Memory B cell (primary cell): ENCODE data around the gene PTGER2.
A peak's percentile ranks its signal among the peaks of the same experiment; 100 is the strongest.

Experiments
- ATAC-seq: fragments of 150-1000 bp; cut with Tn5 transposase; 2 replicates; pipeline ENCODE4 v1.10.0; 2021; ENCODE audit warnings: low read depth, mild to moderate bottlenecking, moderate library complexity
- DNase-seq, 2 donors: peaks; one replicate each; pipeline ENCODE4 v3.0.0; 2022; ENCODE audit warnings: low spot score in 2 of 2
- H3K27ac Mint-ChIP-seq: one replicate; pipeline ENCODE4 v1.8.0; 2022; ENCODE audit warnings: mild to moderate bottlenecking, moderate library complexity, mixed read lengths
- H3K27me3 Mint-ChIP-seq: one replicate; pipeline ENCODE4 v1.8.0; 2022; ENCODE audit warnings: mixed read lengths
- H3K36me3 Mint-ChIP-seq: one replicate; pipeline ENCODE4 v1.8.0; 2022; ENCODE audit warnings: mild to moderate bottlenecking, mixed read lengths
- H3K4me1 Mint-ChIP-seq: one replicate; pipeline ENCODE4 v1.8.0; 2022; ENCODE audit warnings: mixed read lengths
- H3K4me3 Mint-ChIP-seq: one replicate; pipeline ENCODE4 v1.8.0; 2022; ENCODE audit warnings: mild to moderate bottlenecking, moderate library complexity, mixed read lengths
- H3K9me3 Mint-ChIP-seq: one replicate; pipeline ENCODE4 v1.8.0; 2022; ENCODE audit warnings: mixed read lengths

Gene PTGER2

GRCh38 chr14:52313903-52314594 lies at the start of gene PTGER2:
Gene PTGER2, plus strand, starts transcription at chr14:52314312. Its CDS starts 237 bp downstream, at chr14:52314549.
- no peaks in the 10 kb centered on the region for H3K9me3 Mint-ChIP-seq
- peak within 1 kb of the TSS; percentile 87 for H3K4me3 Mint-ChIP-seq
- DNase-seq, result peak; percentile 2 to 44
- H3K27ac Mint-ChIP-seq, result no peak within 1 kb of the TSS
- H3K27me3 Mint-ChIP-seq, result peaks cover 25% of the 10 kb centered on the region
- peak; percentile 16 for ATAC-seq
- peaks cover 37% of the 10 kb centered on the region for H3K4me1 Mint-ChIP-seq
- H3K36me3 Mint-ChIP-seq, result peaks cover 2% of the 10 kb centered on the region

- Mint-ChIP-seq H3K27ac (no peak overlapping the region), H3K9me3 (no peaks in the 10 kb centered on the region), H3K36me3 (no peaks in the 10 kb centered on the region), H3K27me3 (peaks cover 20% of the 10 kb centered on the region), H3K4me3 (no peak overlapping the region), H3K4me1 (peaks cover 13% of the 10 kb centered on the region)
- DNase-seq, result no peak
- ATAC-seq, result no peak
These were observed 48.9 kb upstream of the PTGER2 start for GRCh38 chr14:52265253-52265652.

DNA sequence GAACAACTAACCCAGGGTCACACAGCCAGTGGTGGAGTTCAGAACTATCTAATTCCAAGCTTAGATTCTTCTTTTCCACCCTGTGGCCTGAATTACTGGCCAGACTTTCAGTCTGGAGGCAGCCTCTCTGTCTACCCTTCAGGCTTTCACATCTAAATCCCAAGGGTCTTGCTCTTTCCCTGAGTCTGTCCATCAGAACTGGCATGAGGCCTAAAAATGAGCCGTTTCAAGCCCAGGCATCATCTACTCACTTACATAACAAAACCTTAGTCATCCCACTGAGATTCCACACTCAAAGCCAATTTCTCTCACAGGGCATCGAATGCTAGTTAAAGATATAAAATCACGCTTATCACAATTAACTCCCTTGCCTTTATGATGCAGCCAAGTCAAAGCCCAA lies 47.9 kb upstream of the PTGER2 start:
- no peak for ATAC-seq
- Mint-ChIP-seq H3K4me3 (no peak overlapping the region), H3K4me1 (peaks cover 13% of the 10 kb centered on the region), H3K27ac (no peak overlapping the region), H3K36me3 (no peaks in the 10 kb centered on the region), H3K9me3 (no peaks in the 10 kb centered on the region), H3K27me3 (peaks cover 20% of the 10 kb centered on the region)
- no peak for DNase-seq

GRCh38 chr14:52266782-52267181 lies 47.3 kb upstream of the PTGER2 start:
- H3K4me1 Mint-ChIP-seq, result peaks cover 13% of the 10 kb centered on the region
- no peak overlapping the region for H3K27ac Mint-ChIP-seq
- H3K27me3 Mint-ChIP-seq, result peaks cover 20% of the 10 kb centered on the region
- no peak for DNase-seq
- no peak overlapping the region for H3K4me3 Mint-ChIP-seq
- no peaks in the 10 kb centered on the region for H3K9me3 Mint-ChIP-seq
- no peak for ATAC-seq
- H3K36me3 Mint-ChIP-seq, result no peaks in the 10 kb centered on the region

DNA sequence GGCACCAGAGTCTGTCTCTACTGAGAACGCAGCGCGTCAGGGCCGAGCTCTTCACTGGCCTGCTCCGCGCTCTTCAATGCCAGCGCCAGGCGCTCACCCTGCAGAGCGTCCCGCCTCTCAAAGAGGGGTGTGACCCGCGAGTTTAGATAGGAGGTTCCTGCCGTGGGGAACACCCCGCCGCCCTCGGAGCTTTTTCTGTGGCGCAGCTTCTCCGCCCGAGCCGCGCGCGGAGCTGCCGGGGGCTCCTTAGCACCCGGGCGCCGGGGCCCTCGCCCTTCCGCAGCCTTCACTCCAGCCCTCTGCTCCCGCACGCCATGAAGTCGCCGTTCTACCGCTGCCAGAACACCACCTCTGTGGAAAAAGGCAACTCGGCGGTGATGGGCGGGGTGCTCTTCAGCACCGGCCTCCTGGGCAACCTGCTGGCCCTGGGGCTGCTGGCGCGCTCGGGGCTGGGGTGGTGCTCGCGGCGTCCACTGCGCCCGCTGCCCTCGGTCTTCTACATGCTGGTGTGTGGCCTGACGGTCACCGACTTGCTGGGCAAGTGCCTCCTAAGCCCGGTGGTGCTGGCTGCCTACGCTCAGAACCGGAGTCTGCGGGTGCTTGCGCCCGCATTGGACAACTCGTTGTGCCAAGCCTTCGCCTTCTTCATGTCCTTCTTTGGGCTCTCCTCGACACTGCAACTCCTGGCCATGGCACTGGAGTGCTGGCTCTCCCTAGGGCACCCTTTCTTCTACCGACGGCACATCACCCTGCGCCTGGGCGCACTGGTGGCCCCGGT lies 46.4 kb upstream of the PTGER2 start, which contains the start of gene PTGDR:
PTGDR (plus strand) TSS at position 198 of the 778 bp plus-strand sequence; CDS start at position 315, 117 bp downstream.
- Mint-ChIP-seq H3K27me3 (peaks cover 20% of the 10 kb centered on the region), H3K27ac (no peak within 1 kb of the TSS), H3K9me3 (no peaks in the 10 kb centered on the region), H3K4me3 (no peak within 1 kb of the TSS), H3K36me3 (no peaks in the 10 kb centered on the region), H3K4me1 (peaks cover 12% of the 10 kb centered on the region)
- no peak for DNase-seq
- no peak for ATAC-seq

- no peak for DNase-seq
- H3K4me1 Mint-ChIP-seq, result peaks cover 10% of the 10 kb centered on the region
- no peak for ATAC-seq
- no peak overlapping the region for H3K27ac Mint-ChIP-seq
- H3K36me3 Mint-ChIP-seq, result no peaks in the 10 kb centered on the region
- H3K4me3 Mint-ChIP-seq, result no peak overlapping the region
- peaks cover 21% of the 10 kb centered on the region for H3K27me3 Mint-ChIP-seq
- no peaks in the 10 kb centered on the region for H3K9me3 Mint-ChIP-seq
These were observed 45.6 kb upstream of the PTGER2 start for GRCh38 chr14:52268279-52269061.

DNA sequence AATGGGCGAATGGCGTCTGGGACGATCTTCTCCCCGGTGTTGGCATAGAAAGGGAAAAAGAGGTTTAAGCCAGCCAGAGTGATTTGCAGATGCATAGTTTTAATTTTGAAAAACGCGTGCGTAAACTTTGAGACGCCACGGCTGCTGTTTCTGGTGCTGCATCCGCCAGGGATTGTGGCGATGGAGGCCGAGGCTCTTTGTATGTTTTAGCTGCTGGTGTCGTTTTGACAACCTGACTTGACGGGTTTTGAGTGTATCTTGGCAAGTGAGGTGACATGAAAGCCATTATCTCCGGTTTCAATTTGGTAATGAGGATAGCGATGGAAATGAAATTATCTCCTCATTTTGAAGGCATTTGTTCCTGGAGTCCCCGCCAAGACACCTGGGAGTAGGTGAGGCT lies 45.0 kb upstream of the PTGER2 start:
- ATAC-seq (no peak), DNase-seq (no peak)
- peaks cover 21% of the 10 kb centered on the region for H3K27me3 Mint-ChIP-seq
- no peaks in the 10 kb centered on the region for H3K9me3 Mint-ChIP-seq
- peaks cover 10% of the 10 kb centered on the region for H3K4me1 Mint-ChIP-seq
- H3K27ac Mint-ChIP-seq, result no peak overlapping the region
- no peaks in the 10 kb centered on the region for H3K36me3 Mint-ChIP-seq
- no peak overlapping the region for H3K4me3 Mint-ChIP-seq

DNA sequence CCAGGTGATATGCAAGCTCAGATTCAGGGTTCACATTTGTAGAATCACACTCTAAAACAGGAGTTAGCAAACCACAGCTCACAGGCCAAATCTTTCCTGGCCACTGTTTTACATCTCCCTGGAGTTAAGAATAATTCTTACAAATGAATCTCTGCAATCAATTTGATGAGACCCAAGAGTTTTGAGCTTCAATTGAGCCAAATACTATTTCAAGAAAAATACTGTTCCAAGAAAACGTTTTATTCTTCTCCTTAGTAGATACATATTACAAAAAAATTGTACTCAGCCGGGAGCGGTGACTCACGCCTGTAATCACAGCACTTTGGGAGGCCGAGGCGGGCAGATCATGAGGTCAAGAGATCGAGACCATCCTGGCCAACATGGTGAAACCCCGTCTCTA lies 44.1 kb upstream of the PTGER2 start:
- ATAC-seq, result no peak
- H3K36me3 Mint-ChIP-seq, result no peaks in the 10 kb centered on the region
- peaks cover 10% of the 10 kb centered on the region for H3K4me1 Mint-ChIP-seq
- no peak for DNase-seq
- H3K4me3 Mint-ChIP-seq, result no peak overlapping the region
- H3K27me3 Mint-ChIP-seq, result peaks cover 21% of the 10 kb centered on the region
- H3K27ac Mint-ChIP-seq, result no peak overlapping the region
- H3K9me3 Mint-ChIP-seq, result no peaks in the 10 kb centered on the region

DNA sequence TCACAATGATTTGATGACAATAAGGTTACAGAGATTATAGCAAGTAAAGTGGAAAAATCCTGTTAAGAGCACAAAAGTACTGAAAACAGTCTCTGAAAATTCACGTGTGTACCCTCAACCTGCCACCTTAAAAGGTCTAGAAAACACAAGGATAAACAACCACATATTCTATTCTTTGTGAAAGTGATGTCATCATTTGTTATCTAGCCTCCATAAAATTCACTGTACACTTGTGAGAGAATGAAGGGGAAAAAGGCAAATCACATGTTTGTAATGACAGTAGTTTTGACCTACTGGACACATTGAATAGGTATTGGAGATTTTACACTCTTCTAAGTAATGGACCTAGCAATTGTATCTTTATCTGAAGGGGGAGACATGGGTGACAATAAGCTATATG lies 42.6 kb upstream of the PTGER2 start:
- H3K9me3 Mint-ChIP-seq, result no peaks in the 10 kb centered on the region
- H3K4me3 Mint-ChIP-seq, result no peak overlapping the region
- H3K27me3 Mint-ChIP-seq, result peaks cover 20% of the 10 kb centered on the region
- no peaks in the 10 kb centered on the region for H3K36me3 Mint-ChIP-seq
- ATAC-seq (no peak), DNase-seq (no peak)
- H3K27ac Mint-ChIP-seq, result no peak overlapping the region
- H3K4me1 Mint-ChIP-seq, result peaks cover 5% of the 10 kb centered on the region

DNA sequence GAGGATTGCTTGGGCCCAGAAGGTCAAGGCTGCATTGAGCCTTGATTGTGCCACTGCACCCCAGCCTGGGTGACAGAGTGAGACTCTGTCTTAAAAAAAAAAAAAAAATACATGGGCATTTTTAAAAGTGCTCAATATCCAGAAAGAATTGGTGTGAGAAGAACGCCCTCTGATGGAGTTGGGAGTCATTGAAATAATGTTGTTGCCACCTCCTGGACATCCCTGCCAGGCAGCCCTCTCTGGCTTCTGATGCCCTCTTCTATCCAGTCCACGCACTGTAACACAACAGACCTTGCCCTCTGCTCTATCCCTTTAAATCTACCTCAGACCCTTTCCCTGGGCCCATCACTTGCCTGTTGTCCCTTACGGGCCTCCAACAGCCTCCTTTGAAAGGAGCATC lies 41.7 kb upstream of the PTGER2 start:
- no peak overlapping the region for H3K4me3 Mint-ChIP-seq
- no peak for ATAC-seq
- peaks cover 17% of the 10 kb centered on the region for H3K27me3 Mint-ChIP-seq
- no peaks in the 10 kb centered on the region for H3K36me3 Mint-ChIP-seq
- DNase-seq, result no peak
- H3K4me1 Mint-ChIP-seq, result peaks cover 5% of the 10 kb centered on the region
- H3K9me3 Mint-ChIP-seq, result no peaks in the 10 kb centered on the region
- H3K27ac Mint-ChIP-seq, result no peak overlapping the region

DNA sequence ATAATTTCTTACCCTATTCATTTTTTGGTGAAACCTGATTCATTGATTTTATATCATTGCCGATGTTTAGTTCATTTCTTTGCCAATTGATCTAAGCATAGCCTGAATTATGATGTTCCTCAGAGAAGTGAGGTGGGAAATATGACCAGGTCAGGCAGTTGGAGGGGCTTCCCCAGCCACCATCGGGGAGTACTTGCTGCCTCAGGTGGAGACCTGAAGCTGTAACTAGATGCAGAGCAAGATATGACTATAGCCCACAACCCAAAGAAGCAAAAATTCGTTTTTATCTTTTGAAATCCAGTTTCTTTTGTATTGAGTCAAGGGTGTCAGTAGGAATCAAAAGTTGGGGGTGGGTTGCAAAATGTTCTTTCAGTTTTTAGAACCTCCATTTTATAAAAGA lies 38.7 kb upstream of the PTGER2 start:
- Mint-ChIP-seq H3K27ac (no peak overlapping the region), H3K36me3 (no peaks in the 10 kb centered on the region), H3K27me3 (peaks cover 14% of the 10 kb centered on the region), H3K4me1 (no peaks in the 10 kb centered on the region), H3K9me3 (no peaks in the 10 kb centered on the region), H3K4me3 (no peak overlapping the region)
- ATAC-seq, result no peak
- no peak for DNase-seq

- Mint-ChIP-seq H3K4me1 (no peaks in the 10 kb centered on the region), H3K27me3 (peaks cover 15% of the 10 kb centered on the region), H3K4me3 (no peak overlapping the region), H3K9me3 (no peaks in the 10 kb centered on the region), H3K27ac (no peak overlapping the region), H3K36me3 (no peaks in the 10 kb centered on the region)
- DNase-seq (no peak), ATAC-seq (no peak)
These were observed 36.6 kb upstream of the PTGER2 start for GRCh38 chr14:52277552-52277951.

GRCh38 chr14:52279408-52279807 lies 34.7 kb upstream of the PTGER2 start:
- DNase-seq (no peak), ATAC-seq (no peak)
- Mint-ChIP-seq H3K9me3 (no peaks in the 10 kb centered on the region), H3K4me1 (no peaks in the 10 kb centered on the region), H3K27ac (no peak overlapping the region), H3K27me3 (peaks cover 16% of the 10 kb centered on the region), H3K36me3 (no peaks in the 10 kb centered on the region), H3K4me3 (no peak overlapping the region)

DNA sequence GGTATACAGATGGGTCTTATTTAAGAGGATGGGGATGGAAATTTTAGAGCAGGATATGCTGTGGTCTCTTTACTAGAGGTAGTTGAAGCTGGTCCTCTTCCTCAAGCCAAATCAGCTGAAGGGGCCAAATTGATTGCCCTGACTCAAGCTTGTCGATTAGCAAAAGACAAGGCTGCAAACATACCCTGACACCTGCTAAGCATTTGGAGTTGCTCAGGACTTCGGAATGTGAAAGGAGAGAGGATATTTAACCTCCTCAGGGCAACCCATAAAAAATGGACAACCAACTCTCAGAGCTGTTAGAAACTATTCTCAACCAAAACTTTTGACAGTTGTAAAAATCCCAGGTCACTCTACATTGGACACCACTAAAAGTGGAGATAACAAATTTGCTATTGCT lies 31.0 kb upstream of the PTGER2 start:
- Mint-ChIP-seq H3K27me3 (peaks cover 8% of the 10 kb centered on the region), H3K27ac (no peak overlapping the region), H3K9me3 (no peaks in the 10 kb centered on the region), H3K36me3 (no peaks in the 10 kb centered on the region), H3K4me3 (no peak overlapping the region), H3K4me1 (no peaks in the 10 kb centered on the region)
- no peak for DNase-seq
- no peak for ATAC-seq
